Duodenal mucosa (tissue), 2 donors: Measurements from ENCODE around the gene ENDOV.

ENCODE experiments used
- H3K27ac ChIP-seq: one replicate; pipeline ENCODE4 v1.7.0; 2013; ENCODE audit warnings: low read depth, low read length
- H3K27me3 ChIP-seq, 2 donors: one replicate each; pipeline ENCODE4 v1.7.0; 2013; ENCODE audit warnings: low read length in 2 of 2, control low read depth in 1 of 2; ENCODE audit not compliant: insufficient read depth in 2 of 2, control insufficient read depth in 1 of 2
- H3K36me3 ChIP-seq, 2 donors: one replicate each; pipeline ENCODE4 v1.7.0; 2013; ENCODE audit warnings: low read length in 2 of 2, control low read depth in 1 of 2; ENCODE audit not compliant: insufficient read depth in 2 of 2, control insufficient read depth in 1 of 2
- H3K4me1 ChIP-seq, 2 donors: one replicate each; pipeline ENCODE4 v1.7.0; 2013; ENCODE audit warnings: low read length in 2 of 2, control low read depth in 1 of 2; ENCODE audit not compliant: insufficient read depth in 2 of 2, control insufficient read depth in 1 of 2
- H3K4me3 ChIP-seq, 2 donors: one replicate each; pipeline ENCODE4 v1.7.0; 2013; ENCODE audit warnings: low read length in 2 of 2, low read depth in 1 of 2
- H3K9ac ChIP-seq, 2 donors: one replicate each; pipeline ENCODE4 v1.7.0; 2013; ENCODE audit warnings: low read length in 2 of 2, low read depth in 1 of 2
- H3K9me3 ChIP-seq, 2 donors: one replicate each; pipeline ENCODE4 v1.7.0; 2013; ENCODE audit warnings: low read length in 2 of 2, control low read depth in 1 of 2; ENCODE audit not compliant: control insufficient read depth in 1 of 2

The ENDOV gene

DNA sequence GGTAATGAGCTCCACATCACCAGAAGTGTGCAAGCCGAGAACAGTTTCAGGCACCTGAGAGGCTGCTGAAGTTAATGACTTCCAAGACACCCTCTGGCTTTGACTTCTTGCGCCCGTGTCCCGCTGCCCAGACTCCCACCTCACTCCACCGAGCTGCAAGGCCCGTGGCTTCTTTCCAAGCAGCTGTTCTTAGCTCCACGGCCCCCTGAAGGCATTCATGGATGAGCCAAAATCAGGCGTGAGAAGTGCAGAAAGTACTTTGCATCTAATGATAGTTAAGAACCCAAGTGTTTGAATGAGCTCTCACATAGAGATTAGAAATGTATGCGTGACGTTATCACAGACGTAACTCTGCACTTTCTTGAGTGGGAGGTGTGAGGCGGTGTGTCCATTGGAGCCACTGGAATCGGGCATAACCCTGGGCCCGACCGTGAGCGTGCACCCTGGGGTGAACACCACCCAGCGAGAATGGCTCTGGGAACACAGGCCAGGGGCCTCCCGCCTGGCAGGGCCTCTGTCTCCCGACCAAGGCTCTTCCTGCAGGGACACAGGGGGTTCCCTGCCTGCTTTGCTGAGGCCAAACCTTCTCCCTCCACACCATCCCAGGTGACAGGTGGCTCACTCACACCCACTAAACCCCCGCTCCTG is 50.5 kb downstream of the ENDOV start:
- no peaks in the 10 kb centered on the region for H3K36me3 ChIP-seq
- no peaks in the 10 kb centered on the region for H3K9me3 ChIP-seq
- no peak overlapping the region for H3K9ac ChIP-seq
- H3K27ac ChIP-seq, result no peak overlapping the region
- H3K4me1 ChIP-seq, result no peaks in the 10 kb centered on the region
- peaks cover 32 to 51% of the 10 kb centered on the region in 2 donors for H3K27me3 ChIP-seq
- H3K4me3 ChIP-seq, result no peak overlapping the region

DNA sequence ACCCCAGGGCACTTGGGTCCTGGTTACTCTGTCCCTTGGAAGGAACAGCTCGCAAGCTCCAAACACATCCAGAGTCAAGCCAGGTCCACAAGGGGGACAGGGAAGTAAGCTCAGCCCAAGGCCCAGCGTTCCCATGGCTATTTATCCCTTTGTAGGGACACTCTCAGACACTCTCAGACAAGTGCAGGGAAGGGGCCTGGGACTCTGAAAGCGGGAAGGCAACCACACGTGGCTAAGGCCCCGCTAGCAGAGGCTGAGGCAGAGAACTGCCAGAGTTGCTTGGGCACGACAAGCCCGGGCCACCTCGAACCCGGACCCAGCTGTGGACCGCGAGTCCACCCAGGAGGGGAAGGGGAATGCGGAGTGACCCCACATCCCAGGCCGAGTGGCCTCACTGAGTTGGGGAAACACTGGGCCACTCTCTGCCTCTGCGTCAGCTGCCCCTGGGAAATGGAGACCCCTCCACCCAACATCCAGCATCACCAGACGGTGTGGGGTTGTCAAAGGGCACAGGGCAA is 51.3 kb downstream of the ENDOV start:
- no peak overlapping the region for H3K9ac ChIP-seq
- no peaks in the 10 kb centered on the region for H3K4me1 ChIP-seq
- no peak overlapping the region for H3K27ac ChIP-seq
- H3K36me3 ChIP-seq, result no peaks in the 10 kb centered on the region
- no peaks in the 10 kb centered on the region for H3K9me3 ChIP-seq
- H3K4me3 ChIP-seq, result no peak overlapping the region
- peaks cover 32 to 48% of the 10 kb centered on the region in 2 donors for H3K27me3 ChIP-seq

DNA sequence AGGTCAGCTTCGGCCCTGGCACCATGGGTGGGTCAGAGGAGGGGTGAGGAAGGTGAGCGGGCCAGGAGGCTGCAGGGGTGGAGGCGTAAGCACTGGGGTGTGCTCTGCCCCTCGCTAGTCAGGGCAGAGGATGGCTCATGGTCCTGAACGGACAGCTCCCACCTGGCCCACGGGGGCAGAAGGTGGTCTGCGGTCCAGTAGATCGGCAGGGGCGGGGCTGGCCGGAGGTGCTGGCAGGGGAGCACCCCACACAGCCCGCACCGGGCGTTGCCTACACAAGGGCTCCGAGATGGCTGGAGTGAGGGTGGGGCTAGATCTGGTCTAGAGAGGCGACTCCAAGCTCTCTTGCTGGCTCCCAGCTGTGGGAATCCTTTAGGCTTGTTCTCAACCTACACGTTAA is 53.3 kb downstream of the ENDOV start:
- H3K9me3 ChIP-seq, result no peaks in the 10 kb centered on the region
- no peak overlapping the region for H3K27ac ChIP-seq
- no peak overlapping the region for H3K9ac ChIP-seq
- H3K27me3 ChIP-seq, result peaks cover 49 to 66% of the 10 kb centered on the region in 2 donors
- H3K4me1 ChIP-seq, result no peaks in the 10 kb centered on the region
- no peak overlapping the region for H3K4me3 ChIP-seq
- no peaks in the 10 kb centered on the region for H3K36me3 ChIP-seq

- no peaks in the 10 kb centered on the region for H3K4me1 ChIP-seq
- peaks cover 56 to 73% of the 10 kb centered on the region in 2 donors for H3K27me3 ChIP-seq
- no peak overlapping the region for H3K9ac ChIP-seq
- H3K9me3 ChIP-seq, result no peaks in the 10 kb centered on the region
- no peak overlapping the region for H3K27ac ChIP-seq
- no peak overlapping the region for H3K4me3 ChIP-seq
- H3K36me3 ChIP-seq, result no peaks in the 10 kb centered on the region
Observed at GRCh38 chr17:80468781-80469493, 54.0 kb downstream of the ENDOV start.

DNA sequence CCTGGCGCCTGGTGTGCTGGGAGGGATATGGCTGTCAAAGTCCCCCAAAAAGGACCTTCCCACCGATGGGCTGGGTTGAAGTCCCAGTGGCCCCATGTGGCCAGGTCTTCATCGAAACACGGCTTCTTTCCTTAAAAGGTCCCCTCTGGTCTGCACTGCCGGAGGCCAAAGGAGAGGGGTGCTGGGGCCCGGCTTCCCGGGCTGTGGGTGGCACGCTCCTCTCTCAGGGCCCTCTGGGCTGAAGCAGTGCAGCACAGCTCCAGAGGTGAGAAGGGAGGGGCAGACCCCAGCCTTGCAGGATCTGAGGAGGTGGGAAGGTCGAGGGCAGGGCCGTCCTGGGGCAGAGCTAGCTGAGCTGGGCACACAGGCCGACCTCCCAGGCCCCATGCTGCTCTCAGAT is 54.7 kb downstream of the ENDOV start:
- no peak overlapping the region for H3K27ac ChIP-seq
- no peaks in the 10 kb centered on the region for H3K9me3 ChIP-seq
- peaks cover 63 to 77% of the 10 kb centered on the region in 2 donors for H3K27me3 ChIP-seq
- H3K36me3 ChIP-seq, result no peaks in the 10 kb centered on the region
- H3K9ac ChIP-seq, result no peak overlapping the region
- H3K4me1 ChIP-seq, result no peaks in the 10 kb centered on the region
- no peak overlapping the region for H3K4me3 ChIP-seq

- Histone ChIP-seq H3K9me3 (no peaks in the 10 kb centered on the region), H3K27me3 (peaks cover 73 to 80% of the 10 kb centered on the region in 2 donors), H3K27ac (no peak overlapping the region), H3K9ac (no peak overlapping the region), H3K4me1 (peaks cover 3 to 4% of the 10 kb centered on the region in 2 donors), H3K4me3 (no peak overlapping the region), H3K36me3 (no peaks in the 10 kb centered on the region)
Observed at GRCh38 chr17:80470603-80471002, 55.6 kb downstream of the ENDOV start.

DNA sequence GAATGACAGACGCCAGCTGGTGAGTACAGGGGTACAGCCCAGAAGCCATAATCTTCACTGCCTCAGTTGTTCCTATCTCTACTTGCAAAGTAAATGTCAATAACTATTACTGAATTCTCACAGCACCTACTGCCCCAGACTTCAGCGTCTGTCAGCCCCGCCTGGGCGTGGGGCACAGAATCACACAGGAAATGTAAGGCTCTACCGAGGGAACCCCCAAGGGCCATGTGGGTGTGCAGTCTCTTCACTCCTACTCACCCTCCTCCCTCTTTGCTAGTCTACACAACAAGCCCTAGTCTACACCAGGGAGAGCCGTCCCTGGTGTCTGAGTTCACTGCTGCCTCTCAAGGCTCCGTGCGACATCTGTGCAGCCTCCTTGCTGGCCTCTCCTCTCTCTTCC is 57.0 kb downstream of the ENDOV start:
- no peaks in the 10 kb centered on the region for H3K9me3 ChIP-seq
- H3K27ac ChIP-seq, result no peak overlapping the region
- no peak overlapping the region for H3K4me3 ChIP-seq
- H3K27me3 ChIP-seq, result peaks cover 65 to 76% of the 10 kb centered on the region in 2 donors
- H3K4me1 ChIP-seq, result peaks cover 3 to 6% of the 10 kb centered on the region in 2 donors
- no peak overlapping the region for H3K9ac ChIP-seq
- H3K36me3 ChIP-seq, result no peaks in the 10 kb centered on the region

- Histone ChIP-seq H3K4me1 (peaks cover 3 to 6% of the 10 kb centered on the region in 2 donors), H3K9ac (no peak overlapping the region), H3K27ac (no peak overlapping the region), H3K27me3 (peaks cover 63 to 75% of the 10 kb centered on the region in 2 donors), H3K9me3 (no peaks in the 10 kb centered on the region), H3K36me3 (no peaks in the 10 kb centered on the region), H3K4me3 (no peak overlapping the region)
Observed at GRCh38 chr17:80472996-80473395, 58.0 kb downstream of the ENDOV start.

- no peak overlapping the region for H3K4me3 ChIP-seq
- H3K27ac ChIP-seq, result no peak overlapping the region
- no peaks in the 10 kb centered on the region for H3K9me3 ChIP-seq
- peaks cover 63 to 75% of the 10 kb centered on the region in 2 donors for H3K27me3 ChIP-seq
- no peaks in the 10 kb centered on the region for H3K36me3 ChIP-seq
- peaks cover 3 to 6% of the 10 kb centered on the region in 2 donors for H3K4me1 ChIP-seq
- no peak overlapping the region for H3K9ac ChIP-seq
Observed at GRCh38 chr17:80473701-80474100, 58.7 kb downstream of the ENDOV start.

GRCh38 chr17:80474231-80474960 is 59.4 kb downstream of the ENDOV start:
- Histone ChIP-seq H3K27me3 (peaks cover 63 to 75% of the 10 kb centered on the region in 2 donors), H3K4me3 (no peak overlapping the region), H3K4me1 (peaks cover 3 to 6% of the 10 kb centered on the region in 2 donors), H3K27ac (no peak overlapping the region), H3K9me3 (no peaks in the 10 kb centered on the region), H3K36me3 (no peaks in the 10 kb centered on the region), H3K9ac (no peak overlapping the region)
